Smooth muscle cell (in vitro differentiated cells): Measurements from ENCODE around the gene NUP43. TPM values are rescaled to one million over a fixed set of nuclear protein-coding genes. Genes with fewer than 3 reads are reported as not detected.

Source experiments
- DNase-seq: peaks from one replicate; lab custom pipeline; 2025; ENCODE audit not compliant: unreplicated experiment; lab: John Stamatoyannopoulos, UW
- H2AFZ ChIP-seq: fragments of 200-600 bp; sonication (generic); 2 replicates; pipeline ENCODE4 v1.6.0; 2016; ENCODE audit warnings: antibody characterized with exemption, low read depth, mild to moderate bottlenecking
- H3F3A ChIP-seq: fragments of 200-600 bp; sonication (generic); 2 replicates; pipeline ENCODE4 v1.6.0; 2017; ENCODE audit warnings: antibody characterized with exemption, low read depth
- H3K27ac ChIP-seq: fragments of 200-600 bp; sonication (generic); 2 replicates; pipeline ENCODE4 v1.5.1; 2016; ENCODE audit warnings: low read depth, mild to moderate bottlenecking
- H3K27me3 ChIP-seq: fragments of 200-600 bp; sonication (generic); 2 replicates; pipeline ENCODE4 v1.6.1; 2016; ENCODE audit warnings: low read depth, mild to moderate bottlenecking
- H3K36me3 ChIP-seq: fragments of 200-600 bp; sonication (generic); 2 replicates; pipeline ENCODE4 v1.5.1; 2016; ENCODE audit warnings: low read depth
- H3K4me1 ChIP-seq: fragments of 200-600 bp; sonication (generic); 2 replicates; pipeline ENCODE4 v1.5.1; 2016; ENCODE audit warnings: low read depth
- H3K4me2 ChIP-seq: fragments of 200-600 bp; sonication (generic); 2 replicates; pipeline ENCODE4 v1.6.0; 2016; ENCODE audit warnings: mild to moderate bottlenecking
- H3K4me3 ChIP-seq: fragments of 200-600 bp; sonication (generic); 2 replicates; pipeline ENCODE4 v1.5.1; 2016; ENCODE audit warnings: mild to moderate bottlenecking
- H3K79me2 ChIP-seq: fragments of 200-600 bp; sonication (generic); 2 replicates; pipeline ENCODE4 v1.6.0; 2016; ENCODE audit warnings: low read depth, mild to moderate bottlenecking
- H3K9ac ChIP-seq: fragments of 200-600 bp; sonication (generic); 2 replicates; pipeline ENCODE4 v1.6.0; 2016; ENCODE audit warnings: low read depth
- H3K9me3 ChIP-seq: fragments of 200-600 bp; sonication (generic); replicated peaks from 2 replicates; pipeline ENCODE4 v1.5.1; 2016; ENCODE audit warnings: low read depth
- H4K20me1 ChIP-seq: fragments of 200-600 bp; sonication (generic); 2 replicates; pipeline ENCODE4 v1.6.0; 2016; ENCODE audit warnings: low read depth
- CTCF ChIP-seq: fragments of 200-600 bp; sonication (generic); IDR thresholded peaks from 2 replicates; pipeline ENCODE4 v1.5.1; 2017; ENCODE audit warnings: borderline replicate concordance, mild to moderate bottlenecking, antibody characterized with exemption; ENCODE audit not compliant: insufficient read depth, poor library complexity, severe bottlenecking
- WGBS: methylation state at CpG from one replicate; pipeline ENCODE4 v1.1.7; 2016; ENCODE audit warnings: low lambda C conversion rate; 5-methylcytosine and 5-hydroxymethylcytosine counted together
- polyA plus RNA-seq: library from polyadenylated mRNA; unstranded; fragments of >200 nt; fragmentation: Nextera tagmentation; extraction: Ambion mirVana; gene quantifications from 2 replicates; pipeline ENCODE4 v1.2.1, GENCODE V29; 2016
- total RNA-seq: library from RNA; depleted of rRNA; stranded (reverse); fragments of >200 nt; gene quantifications from 2 replicates; pipeline ENCODE4 v1.2.3, GENCODE V29; 2014

Gene NUP43
- total and polyA plus RNA-seq, 2 experiments from 2014 or later, result 5.9 to 33.8 TPM

- H3K4me2 ChIP-seq, result peak overlapping the region; percentile 91
- H4K20me1 ChIP-seq, result peaks cover 46% of the 10 kb centered on the region
- H3K9me3 ChIP-seq, result no peaks in the 10 kb centered on the region
- WGBS, result 2% methylated on average over 9 of the region's 9 CpGs
- H3K36me3 ChIP-seq, result no peaks in the 10 kb centered on the region
- peak overlapping the region; percentile 98 for H3K9ac ChIP-seq
- no peaks in the 10 kb centered on the region for H3K27me3 ChIP-seq
- DNase-seq, result no peak
- H3K4me1 ChIP-seq, result peaks cover 9% of the 10 kb centered on the region
- H3K27ac ChIP-seq, result peak overlapping the region; percentile 92
- H3K79me2 ChIP-seq, result peaks cover 65% of the 10 kb centered on the region
- peak overlapping the region; percentile 90 for H3K4me3 ChIP-seq
- no peak for TF ChIP-seq CTCF
- peak overlapping the region; percentile 73 for H2AFZ ChIP-seq
- no peaks in the 10 kb centered on the region for H3F3A ChIP-seq
These were observed 29.1 kb downstream of the NUP43 start for GRCh38 chr6:149717255-149717587.

- H3K4me1 ChIP-seq, result peaks cover 9% of the 10 kb centered on the region
- no peaks in the 10 kb centered on the region for H3K9me3 ChIP-seq
- no peak overlapping the region for H3K27ac ChIP-seq
- H3K79me2 ChIP-seq, result peaks cover 73% of the 10 kb centered on the region
- H3K27me3 ChIP-seq, result no peaks in the 10 kb centered on the region
- peak overlapping the region; percentile 98 for H3K9ac ChIP-seq
- no peaks in the 10 kb centered on the region for H3K36me3 ChIP-seq
- no peaks in the 10 kb centered on the region for H3F3A ChIP-seq
- WGBS, result 60% methylated on average over 8 of the region's 8 CpGs
- H2AFZ ChIP-seq, result no peak overlapping the region
- DNase-seq, result no peak
- peak overlapping the region; percentile 90 for H3K4me3 ChIP-seq
- no peak for TF ChIP-seq CTCF
- peak overlapping the region; percentile 91 for H3K4me2 ChIP-seq
- H4K20me1 ChIP-seq, result peaks cover 54% of the 10 kb centered on the region
These were observed 30.0 kb downstream of the NUP43 start for GRCh38 chr6:149716181-149716963.

GRCh38 chr6:149714442-149714841 is 31.9 kb downstream of the NUP43 start:
- WGBS, result 94% methylated on average over 1 of the region's 1 CpG
- Histone ChIP-seq H3K9ac (no peak overlapping the region), H4K20me1 (peaks cover 73% of the 10 kb centered on the region)

More at GRCh38 chr6:149714442-149714841, 31.9 kb downstream of the NUP43 start:
- Histone ChIP-seq H3K27me3 (no peaks in the 10 kb centered on the region), H3F3A (no peaks in the 10 kb centered on the region), H3K4me1 (peaks cover 9% of the 10 kb centered on the region), H3K9me3 (no peaks in the 10 kb centered on the region), H3K4me3 (no peak overlapping the region), H3K36me3 (no peaks in the 10 kb centered on the region), H3K4me2 (no peak overlapping the region), H3K27ac (no peak overlapping the region), H2AFZ (no peak overlapping the region), H3K79me2 (peaks cover 93% of the 10 kb centered on the region)
- DNase-seq, result no peak
- TF ChIP-seq CTCF, result no peak
